Esophagus squamous epithelium (tissue), 4 donors: ENCODE results near the gene CDCA8.

Experiments
- POLR2A ChIP-seq, 4 donors: fragments of 450-650 bp; IDR thresholded peaks; one replicate each; pipeline ENCODE4 v1.6.1; 2017; ENCODE audit warnings: antibody characterized with exemption in 4 of 4, mild to moderate bottlenecking in 4 of 4, moderate library complexity in 3 of 4
- TF ChIP-seq, protein P1 (sequence below), 6 experiments: fragments of 450-650 bp in 4 of 6; fragments of 200-600 bp in 2 of 6; sonication (generic) in 2 of 6; IDR thresholded peaks; one replicate each; pipeline ENCODE4 v1.5.1; 2016 to 2019; ENCODE audit warnings: antibody characterized with exemption in 6 of 6, mild to moderate bottlenecking in 4 of 6, moderate library complexity in 4 of 6

DNA sequence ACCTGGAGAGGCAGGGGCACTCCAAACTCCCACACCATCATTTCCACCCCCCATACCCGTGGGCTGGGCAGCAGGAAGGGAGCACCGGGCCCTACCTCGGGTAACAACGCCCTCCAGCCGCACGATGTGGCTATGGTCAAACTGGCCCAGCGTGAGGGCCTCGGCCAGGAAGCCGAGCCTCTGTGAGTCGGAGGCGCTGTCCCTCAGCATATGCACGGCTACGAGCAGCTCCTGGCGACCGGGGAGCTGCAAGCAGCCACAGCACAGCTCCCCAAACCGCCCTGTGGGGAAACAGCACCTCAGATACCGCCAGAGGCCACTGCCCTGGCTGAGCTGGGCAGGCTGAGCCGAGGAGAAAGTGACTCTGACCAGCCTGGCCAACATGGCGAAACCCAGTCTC lies 29.2 kb downstream of the CDCA8 start:
- TF ChIP-seq, protein P1, sequence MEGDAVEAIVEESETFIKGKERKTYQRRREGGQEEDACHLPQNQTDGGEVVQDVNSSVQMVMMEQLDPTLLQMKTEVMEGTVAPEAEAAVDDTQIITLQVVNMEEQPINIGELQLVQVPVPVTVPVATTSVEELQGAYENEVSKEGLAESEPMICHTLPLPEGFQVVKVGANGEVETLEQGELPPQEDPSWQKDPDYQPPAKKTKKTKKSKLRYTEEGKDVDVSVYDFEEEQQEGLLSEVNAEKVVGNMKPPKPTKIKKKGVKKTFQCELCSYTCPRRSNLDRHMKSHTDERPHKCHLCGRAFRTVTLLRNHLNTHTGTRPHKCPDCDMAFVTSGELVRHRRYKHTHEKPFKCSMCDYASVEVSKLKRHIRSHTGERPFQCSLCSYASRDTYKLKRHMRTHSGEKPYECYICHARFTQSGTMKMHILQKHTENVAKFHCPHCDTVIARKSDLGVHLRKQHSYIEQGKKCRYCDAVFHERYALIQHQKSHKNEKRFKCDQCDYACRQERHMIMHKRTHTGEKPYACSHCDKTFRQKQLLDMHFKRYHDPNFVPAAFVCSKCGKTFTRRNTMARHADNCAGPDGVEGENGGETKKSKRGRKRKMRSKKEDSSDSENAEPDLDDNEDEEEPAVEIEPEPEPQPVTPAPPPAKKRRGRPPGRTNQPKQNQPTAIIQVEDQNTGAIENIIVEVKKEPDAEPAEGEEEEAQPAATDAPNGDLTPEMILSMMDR (IDR thresholded peaks at IDR 0.05): no peak
- TF ChIP-seq POLR2A (IDR thresholded peaks at IDR 0.05): no peak
